IPS-18a (cell line): ENCODE measurements around the gene CALML5.

Experiments used
- H3K27ac ChIP-seq: one replicate; pipeline ENCODE4 v1.5.1; 2013; ENCODE audit warnings: low read length
- H3K27me3 ChIP-seq: one replicate; pipeline ENCODE4 v1.6.1; 2013; ENCODE audit warnings: mild to moderate bottlenecking, low read length; ENCODE audit not compliant: control insufficient read depth, insufficient read depth
- H3K36me3 ChIP-seq: one replicate; pipeline ENCODE4 v1.6.1; 2013; ENCODE audit warnings: low read depth, low read length; ENCODE audit not compliant: control insufficient read depth
- H3K4me1 ChIP-seq: one replicate; pipeline ENCODE4 v1.6.1; 2013; ENCODE audit warnings: low read depth, low read length; ENCODE audit not compliant: control insufficient read depth
- H3K4me3 ChIP-seq: one replicate; pipeline ENCODE4 v1.5.1; 2013; ENCODE audit warnings: low read length
- H3K9ac ChIP-seq: one replicate; pipeline ENCODE4 v1.6.1; 2013; ENCODE audit warnings: mild to moderate bottlenecking, low read length, moderate library complexity
- H3K9me3 ChIP-seq: one replicate; pipeline ENCODE4 v1.6.1; 2013; ENCODE audit warnings: low read depth, low read length; ENCODE audit not compliant: control insufficient read depth

The CALML5 gene

GRCh38 chr10:5503477-5503835, 4.1 kb upstream of the CALML5 start:
- H3K9me3 ChIP-seq: no peaks in the 10 kb centered on the region
- H3K9ac ChIP-seq: no peak overlapping the region
- no peaks in the 10 kb centered on the region for H3K36me3 ChIP-seq
- no peaks in the 10 kb centered on the region for H3K27me3 ChIP-seq
- H3K4me1 ChIP-seq: no peaks in the 10 kb centered on the region
- no peak overlapping the region for H3K4me3 ChIP-seq
- H3K27ac ChIP-seq: no peak overlapping the region

- no peaks in the 10 kb centered on the region for H3K4me1 ChIP-seq
Measured at GRCh38 chr10:5502571-5503476, 3.5 kb upstream of the CALML5 start.

DNA sequence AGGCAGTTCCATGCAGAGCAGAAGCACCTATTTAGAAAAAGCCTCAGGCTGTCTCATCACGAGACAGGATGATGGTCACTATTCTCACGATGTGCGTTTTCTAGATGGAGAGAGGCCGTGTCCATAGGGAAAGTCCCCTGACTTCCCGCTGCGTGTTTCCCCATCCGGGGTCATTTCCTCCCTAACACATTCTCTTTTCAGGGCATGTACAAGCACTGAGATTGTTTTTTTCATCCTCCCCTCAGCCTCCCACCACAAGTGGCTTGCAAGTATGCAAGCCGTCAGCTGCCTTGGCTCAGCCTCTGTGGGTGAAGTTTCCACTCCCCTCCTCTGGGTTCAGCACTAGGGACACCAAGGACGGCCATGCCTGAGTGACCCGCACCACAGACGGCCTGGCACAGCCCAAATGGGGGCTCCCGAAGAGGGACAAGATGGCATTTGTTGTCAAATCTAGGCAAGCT, 2.7 kb upstream of the CALML5 start:
- Histone ChIP-seq H3K27me3 (no peaks in the 10 kb centered on the region), H3K27ac (no peak overlapping the region), H3K36me3 (no peaks in the 10 kb centered on the region), H3K4me1 (no peaks in the 10 kb centered on the region), H3K4me3 (no peak overlapping the region), H3K9ac (no peak overlapping the region), H3K9me3 (no peaks in the 10 kb centered on the region)

More at GRCh38 chr10:5502571-5503476, 3.5 kb upstream of the CALML5 start:
- no peaks in the 10 kb centered on the region for H3K36me3 ChIP-seq
- no peak overlapping the region for H3K27ac ChIP-seq
- H3K27me3 ChIP-seq: no peaks in the 10 kb centered on the region
- H3K9me3 ChIP-seq: no peaks in the 10 kb centered on the region
- H3K9ac ChIP-seq: no peak overlapping the region
- no peak overlapping the region for H3K4me3 ChIP-seq

DNA sequence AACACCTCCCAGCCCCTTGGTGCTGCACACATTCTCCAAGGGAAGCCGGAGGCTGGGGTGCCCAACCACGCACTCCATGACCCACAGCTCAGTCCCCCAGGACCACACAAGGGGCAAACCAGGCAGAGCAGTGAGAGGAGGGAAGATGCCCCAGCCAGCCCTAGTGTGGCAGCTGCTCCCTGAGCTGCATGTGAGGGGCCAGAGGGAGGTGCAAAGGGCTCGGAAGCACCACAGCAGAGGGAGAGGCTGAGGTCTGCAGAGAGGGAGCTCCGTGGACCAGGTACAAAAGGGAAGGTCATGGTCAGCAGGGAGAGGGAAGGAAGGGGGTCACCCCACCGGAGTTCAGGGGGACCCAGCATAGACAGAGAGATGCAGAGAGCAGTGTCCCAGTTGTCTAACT, 1.5 kb upstream of the CALML5 start:
- no peak overlapping the region for H3K4me3 ChIP-seq
- no peaks in the 10 kb centered on the region for H3K27me3 ChIP-seq
- H3K9me3 ChIP-seq: no peaks in the 10 kb centered on the region
- no peaks in the 10 kb centered on the region for H3K4me1 ChIP-seq
- H3K9ac ChIP-seq: no peak overlapping the region
- H3K27ac ChIP-seq: no peak overlapping the region
- no peaks in the 10 kb centered on the region for H3K36me3 ChIP-seq

- H3K36me3 ChIP-seq: no peaks in the 10 kb centered on the region
- H3K4me1 ChIP-seq: no peaks in the 10 kb centered on the region
- no peak overlapping the region for H3K27ac ChIP-seq
- H3K4me3 ChIP-seq: no peak overlapping the region
- no peaks in the 10 kb centered on the region for H3K27me3 ChIP-seq
- no peak overlapping the region for H3K9ac ChIP-seq
- no peaks in the 10 kb centered on the region for H3K9me3 ChIP-seq
Measured at GRCh38 chr10:5500162-5500670, 846 bp upstream of the CALML5 start.

- Histone ChIP-seq H3K27me3 (no peaks in the 10 kb centered on the region), H3K36me3 (no peaks in the 10 kb centered on the region), H3K4me1 (no peaks in the 10 kb centered on the region), H3K4me3 (no peak overlapping the region), H3K9me3 (no peaks in the 10 kb centered on the region), H3K27ac (no peak overlapping the region), H3K9ac (no peak overlapping the region)
Measured at GRCh38 chr10:5498791-5499492, 428 bp downstream of the CALML5 start.

DNA sequence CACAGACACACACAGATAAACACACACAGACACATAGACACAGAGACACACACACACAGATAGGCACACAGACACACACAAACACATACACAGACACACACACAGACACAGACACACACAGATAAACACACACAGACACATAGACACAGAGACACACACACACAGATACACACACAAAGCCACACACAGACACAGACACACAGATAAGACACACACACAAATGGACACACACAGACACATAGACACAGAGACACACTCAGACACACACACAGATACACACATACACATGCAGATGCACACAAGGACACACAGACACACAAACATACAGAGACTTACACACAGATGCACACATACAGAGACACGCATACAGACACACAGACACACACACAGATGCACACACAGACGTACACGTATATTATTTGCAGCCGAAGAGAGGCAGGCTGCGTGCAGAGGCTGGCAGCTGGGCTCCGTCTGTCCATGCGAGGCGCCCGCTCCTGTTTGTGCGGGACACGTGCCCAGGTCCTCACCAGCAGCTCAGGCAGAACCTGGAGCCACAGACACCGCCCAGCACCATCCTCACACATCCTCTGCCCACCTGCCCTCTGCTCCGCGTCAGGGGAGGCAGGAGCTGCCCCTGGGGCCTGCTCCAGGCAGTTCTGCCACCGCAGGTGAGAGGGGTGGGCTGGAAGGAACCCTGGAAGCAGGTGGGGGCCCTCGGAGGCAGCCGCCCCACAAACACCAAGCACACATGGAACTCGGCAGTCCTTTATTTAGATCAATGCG, 1.2 kb downstream of the CALML5 start:
- Histone ChIP-seq H3K4me3 (no peak overlapping the region), H3K36me3 (no peaks in the 10 kb centered on the region), H3K9ac (no peak overlapping the region), H3K4me1 (no peaks in the 10 kb centered on the region), H3K9me3 (no peaks in the 10 kb centered on the region), H3K27me3 (no peaks in the 10 kb centered on the region), H3K27ac (no peak overlapping the region)

GRCh38 chr10:5497289-5497688, 2.1 kb downstream of the CALML5 start:
- H3K4me3 ChIP-seq: no peak overlapping the region
- H3K4me1 ChIP-seq: no peaks in the 10 kb centered on the region
- H3K9me3 ChIP-seq: no peaks in the 10 kb centered on the region
- H3K27me3 ChIP-seq: no peaks in the 10 kb centered on the region
- H3K36me3 ChIP-seq: no peaks in the 10 kb centered on the region
- no peak overlapping the region for H3K27ac ChIP-seq
- no peak overlapping the region for H3K9ac ChIP-seq

- Histone ChIP-seq H3K9ac (no peak overlapping the region), H3K9me3 (no peaks in the 10 kb centered on the region), H3K4me3 (no peak overlapping the region), H3K27me3 (no peaks in the 10 kb centered on the region), H3K36me3 (no peaks in the 10 kb centered on the region), H3K27ac (no peak overlapping the region), H3K4me1 (no peaks in the 10 kb centered on the region)
Measured at GRCh38 chr10:5496261-5497250, 2.8 kb downstream of the CALML5 start.

DNA sequence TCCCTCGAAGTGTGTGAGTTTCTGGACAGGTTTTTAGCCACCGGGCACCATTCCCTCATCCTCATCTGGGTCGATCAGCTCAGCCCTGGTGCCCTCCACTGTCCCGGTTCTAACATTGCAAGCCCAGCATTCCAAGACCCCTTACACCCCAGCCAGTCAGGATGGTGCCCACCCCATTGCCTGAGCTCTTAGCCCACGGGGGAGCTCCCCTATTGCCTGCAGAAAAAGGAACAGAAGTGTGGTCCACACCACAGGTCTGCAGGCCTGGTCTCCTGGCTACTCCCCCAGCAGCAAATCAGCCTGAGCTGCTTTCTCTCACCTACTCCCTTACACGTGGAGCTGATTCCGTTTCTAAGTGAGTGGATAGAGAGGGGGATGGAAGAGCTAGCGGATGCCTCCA, 4.8 kb downstream of the CALML5 start:
- Histone ChIP-seq H3K27me3 (no peaks in the 10 kb centered on the region), H3K9me3 (no peaks in the 10 kb centered on the region), H3K9ac (no peak overlapping the region), H3K36me3 (no peaks in the 10 kb centered on the region), H3K4me1 (no peaks in the 10 kb centered on the region), H3K27ac (no peak overlapping the region), H3K4me3 (no peak overlapping the region)
